ENCODE data around the gene STK11IP.

GRCh38 chr2:219643084-219643473 is 45.4 kb downstream of the STK11IP start:
- no peak for TF ChIP-seq EP300 (conservative IDR thresholded peaks at IDR 0.05; ENCODE audit: poor library complexity, severe bottlenecking)
- TF ChIP-seq CTCF (IDR thresholded peaks at IDR 0.05; ENCODE audit: poor library complexity, severe bottlenecking) = no peak
